Rectal smooth muscle tissue (tissue), 1 donor: ENCODE data around the gene CIT.
"Not testable (repeated sequence)": the region's sequence is repeated elsewhere in the genome, so short reads cannot be mapped to it uniquely, and the experiment has no call there.

Experiments used
- H3K27ac ChIP-seq: one replicate; pipeline ENCODE4 v1.7.0; 2013; ENCODE audit warnings: low read depth, low read length, inconsistent platforms
- H3K27me3 ChIP-seq: one replicate; pipeline ENCODE4 v1.7.0; 2013; ENCODE audit warnings: low read length; ENCODE audit not compliant: control insufficient read depth, insufficient read depth
- H3K36me3 ChIP-seq: one replicate; pipeline ENCODE4 v1.7.0; 2013; ENCODE audit warnings: low read length; ENCODE audit not compliant: control insufficient read depth, insufficient read depth
- H3K4me1 ChIP-seq: one replicate; pipeline ENCODE4 v1.7.0; 2013; ENCODE audit warnings: low read length; ENCODE audit not compliant: control insufficient read depth, insufficient read depth
- H3K4me3 ChIP-seq: one replicate; pipeline ENCODE4 v1.7.0; 2013; ENCODE audit warnings: low read length
- H3K9ac ChIP-seq: one replicate; pipeline ENCODE4 v1.7.0; 2013; ENCODE audit warnings: low read length

CIT gene

DNA sequence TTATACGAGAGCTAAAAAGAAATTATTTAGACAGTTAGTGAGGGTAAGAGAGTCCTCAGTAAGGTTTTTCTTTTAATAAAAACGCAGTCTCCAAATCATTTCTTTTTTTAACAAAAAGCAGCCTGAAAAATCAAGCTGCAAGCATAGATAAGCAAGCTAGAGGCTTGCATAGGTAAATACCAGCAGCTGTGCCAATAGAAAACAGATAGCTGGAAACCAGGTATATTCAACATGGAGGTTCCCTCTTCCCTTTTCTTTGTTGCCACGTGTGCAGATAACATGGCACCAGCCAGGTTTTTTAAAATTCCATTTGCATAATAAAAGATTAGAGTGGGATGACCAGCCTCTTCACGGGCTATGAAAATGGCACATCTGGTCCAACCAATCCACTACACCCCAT is 215.2 kb downstream of the CIT start:
- H3K27me3 ChIP-seq: no peaks in the 10 kb centered on the region
- no peaks in the 10 kb centered on the region for H3K4me1 ChIP-seq
- H3K27ac ChIP-seq: no peak overlapping the region
- H3K36me3 ChIP-seq: no peaks in the 10 kb centered on the region
- H3K4me3 ChIP-seq: no peak overlapping the region
- no peak overlapping the region for H3K9ac ChIP-seq

- H3K9ac ChIP-seq: no peak overlapping the region
- no peak overlapping the region for H3K27ac ChIP-seq
- no peaks in the 10 kb centered on the region for H3K36me3 ChIP-seq
- H3K4me3 ChIP-seq: no peak overlapping the region
- no peaks in the 10 kb centered on the region for H3K27me3 ChIP-seq
- no peaks in the 10 kb centered on the region for H3K4me1 ChIP-seq
Observed at GRCh38 chr12:119660076-119660475, 217.0 kb downstream of the CIT start.

DNA sequence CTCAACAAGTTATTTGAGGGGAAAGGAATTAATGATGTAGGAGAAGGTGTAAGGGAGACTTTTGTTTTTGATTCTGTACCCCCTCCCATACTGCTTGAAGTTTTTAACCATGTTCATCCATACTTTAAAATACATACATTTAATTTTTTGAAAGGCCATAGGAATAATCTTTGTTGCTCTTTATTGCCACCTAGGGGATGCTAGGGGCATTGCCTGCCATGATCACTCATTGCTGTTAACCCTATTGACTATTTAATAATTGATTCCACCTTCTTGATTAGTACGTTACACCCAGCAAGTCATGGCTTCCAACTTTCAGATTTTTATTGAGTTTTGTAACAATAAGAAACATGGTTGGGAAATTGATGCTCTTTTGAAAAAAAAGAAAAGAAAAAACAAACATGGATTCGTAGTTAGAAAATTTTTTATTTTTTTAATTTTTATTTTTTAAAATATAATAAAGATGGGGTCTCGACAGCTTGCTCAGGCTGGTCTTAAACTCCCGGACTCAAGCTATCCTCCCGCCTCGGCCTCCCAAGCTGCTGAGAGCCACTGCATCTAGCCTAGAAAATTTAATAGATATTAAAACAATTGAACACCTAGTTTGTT is 217.7 kb downstream of the CIT start:
- no peak overlapping the region for H3K27ac ChIP-seq

DNA sequence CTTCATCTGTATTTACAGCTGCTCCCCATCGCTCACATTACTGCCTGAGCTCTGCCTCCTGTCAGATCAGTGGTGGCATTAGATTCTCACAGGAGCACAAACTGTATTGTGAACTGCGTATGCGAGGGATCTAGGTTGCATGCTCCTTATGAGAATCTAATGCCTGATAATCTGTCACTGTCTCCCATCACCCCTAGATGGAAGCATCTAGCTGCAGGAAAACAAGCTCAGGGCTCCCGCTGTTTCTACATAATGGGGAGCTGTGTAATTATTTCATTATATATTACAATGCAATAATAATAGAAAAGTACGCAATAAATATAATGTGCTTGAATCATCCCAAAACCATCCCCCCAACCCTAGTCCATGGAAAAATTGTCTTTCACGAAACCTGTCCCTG is 219.0 kb downstream of the CIT start:
- H3K4me1 ChIP-seq, H3K4me3 ChIP-seq, H3K27me3 ChIP-seq, H3K27ac ChIP-seq, H3K36me3 ChIP-seq, H3K9ac ChIP-seq: not testable (repeated sequence)

More for the DNA sequence above, 217.7 kb downstream of the CIT start:
- H3K9ac ChIP-seq: no peak overlapping the region
- no peaks in the 10 kb centered on the region for H3K4me1 ChIP-seq
- H3K36me3 ChIP-seq: no peaks in the 10 kb centered on the region
- H3K27me3 ChIP-seq: no peaks in the 10 kb centered on the region
- H3K4me3 ChIP-seq: no peak overlapping the region

DNA sequence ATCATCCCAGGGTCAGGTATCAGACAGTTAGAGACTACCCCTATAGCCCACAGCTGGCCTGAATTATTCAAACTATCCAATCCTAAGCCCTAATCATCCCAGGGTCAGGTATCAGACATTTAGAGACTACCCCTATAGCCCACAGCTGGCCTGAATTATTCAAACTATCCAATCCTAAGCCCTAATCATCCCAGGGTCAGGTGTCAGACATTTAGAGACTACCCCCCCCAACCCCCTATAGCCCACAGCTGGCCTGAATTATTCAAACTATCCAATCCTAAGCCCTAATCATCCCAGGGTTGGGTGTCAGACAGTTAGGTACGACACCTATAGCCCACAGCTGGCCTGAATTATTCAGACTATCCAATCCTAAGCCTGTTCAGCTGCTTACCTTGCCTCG is 220.1 kb downstream of the CIT start:
- not testable (repeated sequence) for H3K9ac ChIP-seq, H3K36me3 ChIP-seq, H3K27ac ChIP-seq, H3K4me3 ChIP-seq, H3K27me3 ChIP-seq, H3K4me1 ChIP-seq

- Histone ChIP-seq H3K4me1 (no peaks in the 10 kb centered on the region), H3K4me3 (no peak overlapping the region), H3K27ac (no peak overlapping the region), H3K36me3 (no peaks in the 10 kb centered on the region), H3K9ac (no peak overlapping the region), H3K27me3 (no peaks in the 10 kb centered on the region)
Observed at GRCh38 chr12:119652665-119653064, 224.5 kb downstream of the CIT start.

DNA sequence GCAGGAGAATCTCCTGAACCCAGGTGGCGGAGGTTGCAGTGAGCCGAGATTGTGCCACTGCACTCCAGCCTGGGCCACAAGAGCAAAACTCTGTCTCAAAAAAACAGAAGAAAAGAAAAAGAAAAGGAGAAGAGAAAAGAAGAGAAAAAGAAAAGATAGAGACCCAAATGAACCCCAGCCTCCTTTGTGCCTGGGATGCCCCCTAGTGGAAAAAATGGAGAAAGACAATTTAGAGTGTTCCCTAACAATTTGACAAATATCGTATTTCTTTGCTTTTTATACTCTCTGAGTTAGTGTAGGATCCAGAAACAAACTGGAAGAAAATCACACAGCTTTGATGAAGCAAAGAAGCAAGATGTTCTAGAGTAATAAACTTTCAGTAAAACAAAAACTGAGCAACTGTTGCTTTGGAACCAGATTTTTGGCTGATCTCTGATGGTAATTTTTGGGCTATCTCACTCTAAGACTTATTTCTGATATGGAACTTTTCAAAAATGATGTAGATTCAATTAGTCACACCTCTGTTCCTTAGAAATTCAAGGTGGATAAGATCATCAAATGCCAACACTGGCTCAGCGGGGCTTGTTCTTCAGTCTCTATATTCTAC is 227.8 kb downstream of the CIT start:
- H3K27ac ChIP-seq: no peak overlapping the region

DNA sequence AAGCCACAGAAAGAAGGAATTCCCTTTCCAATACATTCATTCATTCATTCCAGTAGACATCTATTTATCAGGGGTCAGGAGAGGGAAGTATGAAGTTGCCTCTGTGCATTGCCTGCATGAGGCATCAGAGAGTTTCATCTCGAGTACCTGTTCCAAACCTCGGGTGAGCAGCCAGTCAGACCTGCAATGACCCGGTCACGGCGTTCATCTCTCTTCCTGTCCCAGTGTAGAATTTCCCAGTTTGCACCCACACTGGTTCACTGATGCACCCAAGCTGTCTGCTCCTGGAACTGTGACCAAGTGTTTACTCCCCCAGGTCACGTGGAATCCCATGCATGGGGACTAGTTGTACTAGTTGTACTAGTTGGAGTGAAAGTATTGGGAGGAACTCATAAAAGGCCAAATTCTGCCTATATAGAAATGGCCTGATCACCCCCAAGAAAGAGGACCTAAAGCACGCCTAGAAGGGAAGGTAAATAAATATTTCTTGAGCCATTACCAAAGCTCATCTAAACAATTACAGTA is 231.5 kb downstream of the CIT start:
- H3K4me1 ChIP-seq: no peaks in the 10 kb centered on the region
- H3K9ac ChIP-seq: no peak overlapping the region
- H3K4me3 ChIP-seq: no peak overlapping the region
- H3K27ac ChIP-seq: no peak overlapping the region
- H3K36me3 ChIP-seq: no peaks in the 10 kb centered on the region
- H3K27me3 ChIP-seq: no peaks in the 10 kb centered on the region

More for the DNA sequence above, 227.8 kb downstream of the CIT start:
- Histone ChIP-seq H3K27me3 (no peaks in the 10 kb centered on the region), H3K9ac (no peak overlapping the region), H3K4me3 (no peak overlapping the region), H3K36me3 (no peaks in the 10 kb centered on the region), H3K4me1 (no peaks in the 10 kb centered on the region)

- H3K27ac ChIP-seq: no peak overlapping the region
- no peak overlapping the region for H3K4me3 ChIP-seq
- no peaks in the 10 kb centered on the region for H3K27me3 ChIP-seq
- no peak overlapping the region for H3K9ac ChIP-seq
- no peaks in the 10 kb centered on the region for H3K36me3 ChIP-seq
- H3K4me1 ChIP-seq: no peaks in the 10 kb centered on the region
Observed at GRCh38 chr12:119644930-119645329, 232.2 kb downstream of the CIT start.

DNA sequence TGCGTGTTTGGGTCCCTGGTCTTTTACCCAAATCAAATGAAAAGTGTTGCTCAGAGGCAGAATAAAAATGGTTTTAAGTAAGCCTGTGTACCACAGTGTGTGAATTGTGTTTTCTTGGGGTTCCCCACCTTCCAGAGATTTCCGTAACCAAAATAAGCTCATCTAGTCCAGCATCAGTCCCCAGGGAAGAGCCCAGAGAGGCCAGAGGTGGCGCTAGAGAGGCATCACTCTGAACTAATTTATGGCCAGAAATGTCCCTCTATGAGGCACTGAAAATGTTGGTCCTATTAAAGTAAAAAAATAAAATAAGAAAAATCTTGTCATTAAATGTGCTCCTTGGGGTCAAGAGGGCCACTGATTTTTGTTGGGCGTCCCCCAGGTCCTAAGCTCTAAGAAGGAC is 234.1 kb downstream of the CIT start:
- H3K36me3 ChIP-seq: no peaks in the 10 kb centered on the region
- no peak overlapping the region for H3K27ac ChIP-seq
- no peak overlapping the region for H3K9ac ChIP-seq
- no peaks in the 10 kb centered on the region for H3K27me3 ChIP-seq
- no peaks in the 10 kb centered on the region for H3K4me1 ChIP-seq
- no peak overlapping the region for H3K4me3 ChIP-seq
